GM23338 (cell line): Measurements from ENCODE around the gene NGEF. TPM values are rescaled to one million over a fixed set of nuclear protein-coding genes. Genes with fewer than 3 reads are reported as not detected.

Experiments used
- ATAC-seq: fragments of 200-7000 bp; cut with Tn5 transposase; 3 replicates; pipeline ENCODE4 v1.9.1; 2020
- DNase-seq: peaks from one replicate; pipeline ENCODE4 v3.0.0-alpha.2; 2015; ENCODE audit warnings: low spot score
- H2AFZ ChIP-seq: fragments of 200-600 bp; sonication (generic); 2 replicates; pipeline ENCODE4 v1.8.0; 2016; ENCODE audit warnings: antibody characterized with exemption, mild to moderate bottlenecking, moderate library complexity
- H3F3A ChIP-seq: fragments of 200-600 bp; sonication (generic); replicated peaks from 2 replicates; pipeline ENCODE4 v1.8.0; 2017; ENCODE audit warnings: antibody characterized with exemption, mixed run types, low read depth
- H3K27ac ChIP-seq: fragments of 200-600 bp; sonication (generic); 2 replicates; pipeline ENCODE4 v1.6.1; 2016; ENCODE audit warnings: low read depth
- H3K27me3 ChIP-seq: fragments of 200-600 bp; sonication (generic); 2 replicates; pipeline ENCODE4 v1.8.0; 2016; ENCODE audit warnings: mild to moderate bottlenecking, mixed run types, moderate library complexity; ENCODE audit not compliant: insufficient read depth
- H3K36me3 ChIP-seq: fragments of 200-600 bp; sonication (generic); 2 replicates; pipeline ENCODE4 v1.8.0; 2016; ENCODE audit warnings: mild to moderate bottlenecking; ENCODE audit not compliant: insufficient read depth
- H3K4me1 ChIP-seq: fragments of 200-600 bp; sonication (generic); 2 replicates; pipeline ENCODE4 v1.8.0; 2016; ENCODE audit warnings: mild to moderate bottlenecking, moderate library complexity; ENCODE audit not compliant: insufficient read depth
- H3K4me2 ChIP-seq: fragments of 200-600 bp; sonication (generic); 2 replicates; pipeline ENCODE4 v1.7.1; 2017; ENCODE audit warnings: mixed run types
- H3K4me3 ChIP-seq: fragments of 200-600 bp; sonication (generic); 2 replicates; pipeline ENCODE4 v1.6.1; 2016; ENCODE audit warnings: mixed run types
- H3K79me2 ChIP-seq: fragments of 200-600 bp; sonication (generic); replicated peaks from 2 replicates; pipeline ENCODE4 v1.8.0; 2017; ENCODE audit warnings: mild to moderate bottlenecking; ENCODE audit not compliant: insufficient read depth
- H3K9me2 ChIP-seq: fragments of 200-600 bp; sonication (generic); 2 replicates; pipeline ENCODE4 v1.8.0; 2017; ENCODE audit not compliant: insufficient read depth
- H4K20me1 ChIP-seq: fragments of 200-600 bp; sonication (generic); replicated peaks from 2 replicates; pipeline ENCODE4 v1.8.0; 2017; ENCODE audit warnings: mild to moderate bottlenecking; ENCODE audit not compliant: insufficient read depth
- H3K27ac Mint-ChIP-seq: 2 replicates; pipeline ENCODE4 v1.8.0; 2020; ENCODE audit warnings: inconsistent platforms, mild to moderate bottlenecking, moderate library complexity, mixed read lengths
- H3K27me3 Mint-ChIP-seq: 3 replicates; pipeline ENCODE4 v1.8.0; 2022; ENCODE audit warnings: low read depth, mild to moderate bottlenecking, moderate library complexity, mixed read lengths, inconsistent platforms; ENCODE audit not compliant: insufficient read depth, poor library complexity
- H3K36me3 Mint-ChIP-seq: 3 replicates; pipeline ENCODE4 v1.8.0; 2021; ENCODE audit warnings: low read depth, mild to moderate bottlenecking, inconsistent platforms, moderate library complexity, mixed read lengths
- H3K4me1 Mint-ChIP-seq: 3 replicates; pipeline ENCODE4 v1.8.0; 2020; ENCODE audit warnings: mild to moderate bottlenecking, inconsistent platforms, mixed read lengths
- H3K4me3 Mint-ChIP-seq: 3 replicates; pipeline ENCODE4 v1.8.0; 2021; ENCODE audit warnings: moderate library complexity, mild to moderate bottlenecking, inconsistent platforms, mixed read lengths
- H3K9me3 Mint-ChIP-seq: 3 replicates; pipeline ENCODE4 v1.8.0; 2020; ENCODE audit warnings: moderate library complexity, mild to moderate bottlenecking, inconsistent platforms, mixed read lengths
- CREB1 ChIP-seq: fragments of 250-450 bp; sonication (Bioruptor Pico); IDR thresholded peaks from 2 replicates; pipeline ENCODE4 v1.5.0; 2020; ENCODE audit warnings: low read depth, mild to moderate bottlenecking, moderate library complexity
- EZH2 ChIP-seq: fragments of 200-600 bp; sonication (generic); IDR thresholded peaks from one replicate; pipeline ENCODE4 v1.8.0; 2017; ENCODE audit warnings: antibody characterized with exemption, mild to moderate bottlenecking, low read depth; ENCODE audit not compliant: unreplicated experiment
- EZH2phosphoT487 ChIP-seq: fragments of 200-600 bp; sonication (generic); IDR thresholded peaks from one replicate; pipeline ENCODE4 v1.8.1; 2018; ENCODE audit warnings: antibody characterized with exemption; ENCODE audit not compliant: unreplicated experiment
- JUNB ChIP-seq: IDR thresholded peaks from one replicate; pipeline ENCODE4 v1.6.1; 2016; ENCODE audit warnings: antibody characterized with exemption; ENCODE audit not compliant: unreplicated experiment
- NANOG ChIP-seq: IDR thresholded peaks from 2 replicates; pipeline ENCODE4 v1.6.1; 2016; ENCODE audit warnings: antibody characterized with exemption, borderline replicate concordance
- POLR2AphosphoS5 ChIP-seq: IDR thresholded peaks from 2 replicates; pipeline ENCODE4 v1.6.1; 2016; ENCODE audit warnings: antibody characterized with exemption, low read depth
- STAT1 ChIP-seq: IDR thresholded peaks from one replicate; pipeline ENCODE4 v1.6.1; 2016; ENCODE audit warnings: antibody characterized with exemption; ENCODE audit not compliant: unreplicated experiment
- ZNF114 ChIP-seq: fragments of 250-450 bp; sonication (Bioruptor Pico); IDR thresholded peaks from 2 replicates; pipeline ENCODE4 v1.5.0; 2020; ENCODE audit warnings: mild to moderate bottlenecking, moderate library complexity
- ZNF331 ChIP-seq: fragments of 250-450 bp; sonication (Bioruptor Pico); IDR thresholded peaks from 2 replicates; pipeline ENCODE4 v1.5.0; 2020; ENCODE audit warnings: low read depth, mild to moderate bottlenecking, moderate library complexity
- polyA plus RNA-seq: library from polyadenylated mRNA; unstranded; fragments of >200 nt; fragmentation: Nextera tagmentation; extraction: Ambion mirVana; gene quantifications from 2 replicates; pipeline ENCODE4 v1.2.1, GENCODE V29; 2016
- total RNA-seq: library from RNA; depleted of rRNA; stranded (reverse); fragments of >200 nt; shearing (Covaris generic); gene quantifications from 2 replicates; pipeline ENCODE4 v1.2.3, GENCODE V29; 2014
- TF ChIP-seq, protein P1 (sequence below): IDR thresholded peaks from 2 replicates; pipeline ENCODE4 v1.6.1; 2016; ENCODE audit warnings: antibody characterized with exemption
- TF ChIP-seq, protein P2 (sequence below): IDR thresholded peaks from one replicate; pipeline ENCODE4 v1.6.1; 2018; ENCODE audit warnings: antibody characterized with exemption; ENCODE audit not compliant: unreplicated experiment
- TF ChIP-seq, protein P3 (sequence below): fragments of 250-450 bp; sonication (Bioruptor Pico); IDR thresholded peaks from 2 replicates; pipeline ENCODE4 v1.5.0; 2020; ENCODE audit warnings: mild to moderate bottlenecking, moderate library complexity
- TF ChIP-seq, protein P4 (sequence below), 2 experiments: fragments of 200-600 bp in 1 of 2; sonication (generic) in 1 of 2; conservative IDR thresholded peaks; 2 replicates each; pipeline versions ENCODE4 v1.5.1 to v1.6.1; 2016 to 2017; ENCODE audit warnings: antibody characterized with exemption in 2 of 2, low read depth in 2 of 2, mild to moderate bottlenecking in 2 of 2, moderate library complexity in 1 of 2

NGEF gene
- total and polyA plus RNA-seq, 2 experiments from 2014 or later: 1.8 to 5.4 TPM

DNA sequence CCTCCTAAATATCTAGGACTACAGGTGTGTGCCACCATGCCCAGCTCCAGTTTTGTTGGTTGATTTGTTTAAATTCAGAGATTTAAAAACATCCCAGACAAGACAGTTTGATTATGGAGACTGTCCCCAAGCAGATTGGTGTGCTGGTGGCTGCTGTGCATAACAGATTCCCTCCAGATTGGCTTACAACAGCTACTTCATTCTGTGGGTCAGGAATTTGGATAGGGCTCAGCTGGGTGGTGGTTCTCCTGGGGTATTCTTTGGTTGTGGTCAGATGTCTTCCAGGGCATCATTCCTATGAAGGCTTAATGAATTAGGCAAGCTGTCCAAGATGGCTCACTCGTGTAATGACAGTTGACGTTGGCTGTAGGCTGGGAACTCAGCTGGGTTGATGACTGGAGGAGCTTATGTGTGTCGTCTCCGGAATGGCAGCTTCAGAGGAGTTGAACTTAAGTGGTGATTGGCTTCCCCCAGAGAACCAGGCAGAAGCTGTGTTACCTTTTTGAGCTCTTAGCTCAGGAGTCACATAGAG, 153.6 kb downstream of the NGEF start (continued):
- no peak for TF ChIP-seq EZH2
- TF ChIP-seq, protein P1, sequence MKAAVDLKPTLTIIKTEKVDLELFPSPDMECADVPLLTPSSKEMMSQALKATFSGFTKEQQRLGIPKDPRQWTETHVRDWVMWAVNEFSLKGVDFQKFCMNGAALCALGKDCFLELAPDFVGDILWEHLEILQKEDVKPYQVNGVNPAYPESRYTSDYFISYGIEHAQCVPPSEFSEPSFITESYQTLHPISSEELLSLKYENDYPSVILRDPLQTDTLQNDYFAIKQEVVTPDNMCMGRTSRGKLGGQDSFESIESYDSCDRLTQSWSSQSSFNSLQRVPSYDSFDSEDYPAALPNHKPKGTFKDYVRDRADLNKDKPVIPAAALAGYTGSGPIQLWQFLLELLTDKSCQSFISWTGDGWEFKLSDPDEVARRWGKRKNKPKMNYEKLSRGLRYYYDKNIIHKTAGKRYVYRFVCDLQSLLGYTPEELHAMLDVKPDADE: no peak
- no peak for TF ChIP-seq ZNF114 (CRISPR knock-in tag)
- no peak for TF ChIP-seq STAT1

DNA sequence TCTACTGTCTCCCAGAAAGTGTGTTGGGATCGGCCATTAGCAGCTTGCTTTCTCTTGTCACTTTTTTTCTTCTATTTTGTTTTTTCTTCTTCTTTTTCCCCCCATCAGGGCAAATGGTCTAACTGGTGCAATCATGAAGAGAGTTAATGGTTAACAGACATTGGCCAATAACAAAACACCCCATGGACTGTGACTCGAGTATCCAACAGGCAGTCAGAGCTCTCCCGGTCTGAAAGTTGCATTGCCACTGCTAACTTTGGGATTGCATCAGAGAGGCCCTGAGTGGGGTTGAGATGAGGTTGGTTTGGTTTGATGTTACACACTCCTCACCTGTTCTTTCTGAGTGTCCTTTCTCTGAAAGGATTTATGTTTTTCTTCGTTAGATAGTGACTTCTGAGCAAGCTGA, 155.9 kb downstream of the NGEF start:
- H3K36me3 Mint-ChIP-seq: peaks cover 41% of the 10 kb centered on the region
- TF ChIP-seq ZNF114 (CRISPR knock-in tag): no peak
- TF ChIP-seq, protein P2, sequence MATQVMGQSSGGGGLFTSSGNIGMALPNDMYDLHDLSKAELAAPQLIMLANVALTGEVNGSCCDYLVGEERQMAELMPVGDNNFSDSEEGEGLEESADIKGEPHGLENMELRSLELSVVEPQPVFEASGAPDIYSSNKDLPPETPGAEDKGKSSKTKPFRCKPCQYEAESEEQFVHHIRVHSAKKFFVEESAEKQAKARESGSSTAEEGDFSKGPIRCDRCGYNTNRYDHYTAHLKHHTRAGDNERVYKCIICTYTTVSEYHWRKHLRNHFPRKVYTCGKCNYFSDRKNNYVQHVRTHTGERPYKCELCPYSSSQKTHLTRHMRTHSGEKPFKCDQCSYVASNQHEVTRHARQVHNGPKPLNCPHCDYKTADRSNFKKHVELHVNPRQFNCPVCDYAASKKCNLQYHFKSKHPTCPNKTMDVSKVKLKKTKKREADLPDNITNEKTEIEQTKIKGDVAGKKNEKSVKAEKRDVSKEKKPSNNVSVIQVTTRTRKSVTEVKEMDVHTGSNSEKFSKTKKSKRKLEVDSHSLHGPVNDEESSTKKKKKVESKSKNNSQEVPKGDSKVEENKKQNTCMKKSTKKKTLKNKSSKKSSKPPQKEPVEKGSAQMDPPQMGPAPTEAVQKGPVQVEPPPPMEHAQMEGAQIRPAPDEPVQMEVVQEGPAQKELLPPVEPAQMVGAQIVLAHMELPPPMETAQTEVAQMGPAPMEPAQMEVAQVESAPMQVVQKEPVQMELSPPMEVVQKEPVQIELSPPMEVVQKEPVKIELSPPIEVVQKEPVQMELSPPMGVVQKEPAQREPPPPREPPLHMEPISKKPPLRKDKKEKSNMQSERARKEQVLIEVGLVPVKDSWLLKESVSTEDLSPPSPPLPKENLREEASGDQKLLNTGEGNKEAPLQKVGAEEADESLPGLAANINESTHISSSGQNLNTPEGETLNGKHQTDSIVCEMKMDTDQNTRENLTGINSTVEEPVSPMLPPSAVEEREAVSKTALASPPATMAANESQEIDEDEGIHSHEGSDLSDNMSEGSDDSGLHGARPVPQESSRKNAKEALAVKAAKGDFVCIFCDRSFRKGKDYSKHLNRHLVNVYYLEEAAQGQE: no peak
- TF ChIP-seq, protein P3, sequence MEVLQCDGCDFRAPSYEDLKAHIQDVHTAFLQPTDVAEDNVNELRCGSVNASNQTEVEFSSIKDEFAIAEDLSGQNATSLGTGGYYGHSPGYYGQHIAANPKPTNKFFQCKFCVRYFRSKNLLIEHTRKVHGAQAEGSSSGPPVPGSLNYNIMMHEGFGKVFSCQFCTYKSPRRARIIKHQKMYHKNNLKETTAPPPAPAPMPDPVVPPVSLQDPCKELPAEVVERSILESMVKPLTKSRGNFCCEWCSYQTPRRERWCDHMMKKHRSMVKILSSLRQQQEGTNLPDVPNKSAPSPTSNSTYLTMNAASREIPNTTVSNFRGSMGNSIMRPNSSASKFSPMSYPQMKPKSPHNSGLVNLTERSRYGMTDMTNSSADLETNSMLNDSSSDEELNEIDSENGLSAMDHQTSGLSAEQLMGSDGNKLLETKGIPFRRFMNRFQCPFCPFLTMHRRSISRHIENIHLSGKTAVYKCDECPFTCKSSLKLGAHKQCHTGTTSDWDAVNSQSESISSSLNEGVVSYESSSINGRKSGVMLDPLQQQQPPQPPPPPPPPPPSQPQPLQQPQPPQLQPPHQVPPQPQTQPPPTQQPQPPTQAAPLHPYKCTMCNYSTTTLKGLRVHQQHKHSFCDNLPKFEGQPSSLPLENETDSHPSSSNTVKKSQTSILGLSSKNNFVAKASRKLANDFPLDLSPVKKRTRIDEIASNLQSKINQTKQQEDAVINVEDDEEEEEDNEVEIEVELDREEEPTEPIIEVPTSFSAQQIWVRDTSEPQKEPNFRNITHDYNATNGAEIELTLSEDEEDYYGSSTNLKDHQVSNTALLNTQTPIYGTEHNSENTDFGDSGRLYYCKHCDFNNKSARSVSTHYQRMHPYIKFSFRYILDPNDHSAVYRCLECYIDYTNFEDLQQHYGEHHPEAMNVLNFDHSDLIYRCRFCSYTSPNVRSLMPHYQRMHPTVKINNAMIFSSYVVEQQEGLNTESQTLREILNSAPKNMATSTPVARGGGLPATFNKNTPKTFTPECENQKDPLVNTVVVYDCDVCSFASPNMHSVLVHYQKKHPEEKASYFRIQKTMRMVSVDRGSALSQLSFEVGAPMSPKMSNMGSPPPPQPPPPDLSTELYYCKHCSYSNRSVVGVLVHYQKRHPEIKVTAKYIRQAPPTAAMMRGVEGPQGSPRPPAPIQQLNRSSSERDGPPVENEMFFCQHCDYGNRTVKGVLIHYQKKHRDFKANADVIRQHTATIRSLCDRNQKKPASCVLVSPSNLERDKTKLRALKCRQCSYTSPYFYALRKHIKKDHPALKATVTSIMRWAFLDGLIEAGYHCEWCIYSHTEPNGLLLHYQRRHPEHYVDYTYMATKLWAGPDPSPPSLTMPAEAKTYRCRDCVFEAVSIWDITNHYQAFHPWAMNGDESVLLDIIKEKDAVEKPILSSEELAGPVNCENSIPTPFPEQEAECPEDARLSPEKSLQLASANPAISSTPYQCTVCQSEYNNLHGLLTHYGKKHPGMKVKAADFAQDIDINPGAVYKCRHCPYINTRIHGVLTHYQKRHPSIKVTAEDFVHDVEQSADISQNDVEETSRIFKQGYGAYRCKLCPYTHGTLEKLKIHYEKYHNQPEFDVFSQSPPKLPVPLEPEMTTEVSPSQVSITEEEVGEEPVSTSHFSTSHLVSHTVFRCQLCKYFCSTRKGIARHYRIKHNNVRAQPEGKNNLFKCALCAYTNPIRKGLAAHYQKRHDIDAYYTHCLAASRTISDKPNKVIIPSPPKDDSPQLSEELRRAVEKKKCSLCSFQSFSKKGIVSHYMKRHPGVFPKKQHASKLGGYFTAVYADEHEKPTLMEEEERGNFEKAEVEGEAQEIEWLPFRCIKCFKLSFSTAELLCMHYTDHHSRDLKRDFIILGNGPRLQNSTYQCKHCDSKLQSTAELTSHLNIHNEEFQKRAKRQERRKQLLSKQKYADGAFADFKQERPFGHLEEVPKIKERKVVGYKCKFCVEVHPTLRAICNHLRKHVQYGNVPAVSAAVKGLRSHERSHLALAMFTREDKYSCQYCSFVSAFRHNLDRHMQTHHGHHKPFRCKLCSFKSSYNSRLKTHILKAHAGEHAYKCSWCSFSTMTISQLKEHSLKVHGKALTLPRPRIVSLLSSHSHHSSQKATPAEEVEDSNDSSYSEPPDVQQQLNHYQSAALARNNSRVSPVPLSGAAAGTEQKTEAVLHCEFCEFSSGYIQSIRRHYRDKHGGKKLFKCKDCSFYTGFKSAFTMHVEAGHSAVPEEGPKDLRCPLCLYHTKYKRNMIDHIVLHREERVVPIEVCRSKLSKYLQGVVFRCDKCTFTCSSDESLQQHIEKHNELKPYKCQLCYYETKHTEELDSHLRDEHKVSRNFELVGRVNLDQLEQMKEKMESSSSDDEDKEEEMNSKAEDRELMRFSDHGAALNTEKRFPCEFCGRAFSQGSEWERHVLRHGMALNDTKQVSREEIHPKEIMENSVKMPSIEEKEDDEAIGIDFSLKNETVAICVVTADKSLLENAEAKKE (CRISPR knock-in tag): no peak
- TF ChIP-seq STAT1: no peak
- TF ChIP-seq, protein P4, sequence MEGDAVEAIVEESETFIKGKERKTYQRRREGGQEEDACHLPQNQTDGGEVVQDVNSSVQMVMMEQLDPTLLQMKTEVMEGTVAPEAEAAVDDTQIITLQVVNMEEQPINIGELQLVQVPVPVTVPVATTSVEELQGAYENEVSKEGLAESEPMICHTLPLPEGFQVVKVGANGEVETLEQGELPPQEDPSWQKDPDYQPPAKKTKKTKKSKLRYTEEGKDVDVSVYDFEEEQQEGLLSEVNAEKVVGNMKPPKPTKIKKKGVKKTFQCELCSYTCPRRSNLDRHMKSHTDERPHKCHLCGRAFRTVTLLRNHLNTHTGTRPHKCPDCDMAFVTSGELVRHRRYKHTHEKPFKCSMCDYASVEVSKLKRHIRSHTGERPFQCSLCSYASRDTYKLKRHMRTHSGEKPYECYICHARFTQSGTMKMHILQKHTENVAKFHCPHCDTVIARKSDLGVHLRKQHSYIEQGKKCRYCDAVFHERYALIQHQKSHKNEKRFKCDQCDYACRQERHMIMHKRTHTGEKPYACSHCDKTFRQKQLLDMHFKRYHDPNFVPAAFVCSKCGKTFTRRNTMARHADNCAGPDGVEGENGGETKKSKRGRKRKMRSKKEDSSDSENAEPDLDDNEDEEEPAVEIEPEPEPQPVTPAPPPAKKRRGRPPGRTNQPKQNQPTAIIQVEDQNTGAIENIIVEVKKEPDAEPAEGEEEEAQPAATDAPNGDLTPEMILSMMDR (conservative IDR thresholded peaks at IDR 0.05; ENCODE audit: low read depth in 2 of 2): no peak
- TF ChIP-seq CREB1 (CRISPR knock-in tag): no peak
- TF ChIP-seq ZNF331 (CRISPR knock-in tag): no peak
- TF ChIP-seq EZH2: no peak
- TF ChIP-seq EZH2phosphoT487: no peak
- no peak for TF ChIP-seq POLR2AphosphoS5
- no peak for TF ChIP-seq JUNB
- no peak for TF ChIP-seq NANOG

More for the DNA sequence above, 155.9 kb downstream of the NGEF start:
- peaks cover 7% of the 10 kb centered on the region for H3K27me3 Mint-ChIP-seq
- no peaks in the 10 kb centered on the region for H3K9me3 Mint-ChIP-seq
- H2AFZ ChIP-seq: no peak overlapping the region
- H4K20me1 ChIP-seq: no peaks in the 10 kb centered on the region; the same call in 1 of the 2 replicates
- no peak overlapping the region for H3K27ac ChIP-seq
- no peak overlapping the region for H3K4me3 Mint-ChIP-seq
- H3K36me3 ChIP-seq: peaks cover 26% of the 10 kb centered on the region
- H3K4me2 ChIP-seq: no peak overlapping the region
- no peaks in the 10 kb centered on the region for H3K4me1 Mint-ChIP-seq
- no peaks in the 10 kb centered on the region for H3K4me1 ChIP-seq
- H3K79me2 ChIP-seq: no peaks in the 10 kb centered on the region
- no peaks in the 10 kb centered on the region for H3K27me3 ChIP-seq
- no peaks in the 10 kb centered on the region for H3K9me2 ChIP-seq
- H3K4me3 ChIP-seq: no peak overlapping the region
- no peak for ATAC-seq
- no peak for DNase-seq
- H3F3A ChIP-seq: no peaks in the 10 kb centered on the region
- no peak overlapping the region for H3K27ac Mint-ChIP-seq
